Transverse colon (tissue), 3 donors: ENCODE data around the gene ARTN.

ENCODE experiments used
- EP300 ChIP-seq: sonication (generic); formaldehyde crosslinking; IDR thresholded peaks from one replicate; pipeline ENCODE4 v1.6.1; 2017; ENCODE audit warnings: antibody characterized with exemption, low read depth
- TF ChIP-seq, protein P1 (sequence below), 5 experiments: fragments of 200-600 bp in 3 of 5; fragments of 450-650 bp in 2 of 5; sonication (generic) in 3 of 5; IDR thresholded peaks; 1 replicate in 2 of 5; 2 replicates in 3 of 5; pipeline ENCODE4 v1.5.1; 2016 to 2017; ENCODE audit warnings: antibody characterized with exemption in 5 of 5, inconsistent platforms in 3 of 5, mild to moderate bottlenecking in 2 of 5, moderate library complexity in 1 of 5

DNA sequence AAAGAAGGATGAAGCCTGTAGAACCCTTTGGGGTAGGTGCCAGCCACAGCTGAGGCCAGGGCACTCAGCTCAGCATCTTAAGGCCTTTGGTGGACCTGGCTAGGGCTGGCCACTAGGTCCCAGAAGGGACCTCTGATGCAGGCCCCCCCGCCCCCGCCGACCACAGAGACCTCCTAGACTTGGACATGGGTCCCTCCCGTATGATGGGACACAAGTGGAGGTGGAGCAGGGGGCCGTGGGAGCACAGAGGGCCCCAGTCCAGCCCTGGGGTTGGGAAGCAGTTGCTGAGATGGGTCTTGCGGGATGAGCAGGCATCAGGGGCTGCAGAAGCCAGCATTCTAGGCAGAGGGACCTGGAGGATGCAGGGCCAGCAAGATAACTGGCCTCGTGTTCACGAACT is 48.6 kb downstream of the ARTN start:
- TF ChIP-seq, protein P1, sequence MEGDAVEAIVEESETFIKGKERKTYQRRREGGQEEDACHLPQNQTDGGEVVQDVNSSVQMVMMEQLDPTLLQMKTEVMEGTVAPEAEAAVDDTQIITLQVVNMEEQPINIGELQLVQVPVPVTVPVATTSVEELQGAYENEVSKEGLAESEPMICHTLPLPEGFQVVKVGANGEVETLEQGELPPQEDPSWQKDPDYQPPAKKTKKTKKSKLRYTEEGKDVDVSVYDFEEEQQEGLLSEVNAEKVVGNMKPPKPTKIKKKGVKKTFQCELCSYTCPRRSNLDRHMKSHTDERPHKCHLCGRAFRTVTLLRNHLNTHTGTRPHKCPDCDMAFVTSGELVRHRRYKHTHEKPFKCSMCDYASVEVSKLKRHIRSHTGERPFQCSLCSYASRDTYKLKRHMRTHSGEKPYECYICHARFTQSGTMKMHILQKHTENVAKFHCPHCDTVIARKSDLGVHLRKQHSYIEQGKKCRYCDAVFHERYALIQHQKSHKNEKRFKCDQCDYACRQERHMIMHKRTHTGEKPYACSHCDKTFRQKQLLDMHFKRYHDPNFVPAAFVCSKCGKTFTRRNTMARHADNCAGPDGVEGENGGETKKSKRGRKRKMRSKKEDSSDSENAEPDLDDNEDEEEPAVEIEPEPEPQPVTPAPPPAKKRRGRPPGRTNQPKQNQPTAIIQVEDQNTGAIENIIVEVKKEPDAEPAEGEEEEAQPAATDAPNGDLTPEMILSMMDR (IDR thresholded peaks at IDR 0.05), result no peak
- TF ChIP-seq EP300, result no peak
